Muscle of arm (tissue), 14 donors: ENCODE measurements around the gene HAX1. TPM values are rescaled to one million over a fixed set of nuclear protein-coding genes. Genes with fewer than 3 reads are reported as not detected.
"Not testable (repeated sequence)": the region's sequence is repeated elsewhere in the genome, so short reads cannot be mapped to it uniquely, and the experiment has no call there.

Source experiments
- DNase-seq: peaks from one replicate; pipeline ENCODE4 v3.0.0-alpha.2; 2013
- long read RNA-seq, 11 donors: transcript quantifications; one replicate each; lab custom pipeline, GENCODE V29; 2026
- polyA plus RNA-seq, 12 donors: library from polyadenylated mRNA; unstranded; fragments of 120-200 nt; gene quantifications; one replicate each; pipeline ENCODE4 v1.2.1, GENCODE V29; 2013; ENCODE audit not compliant: insufficient read length in 12 of 12

Gene HAX1
- 10 to 100 TPM in 11 of 12 donors, not detected in 1; 59.0 to 79.9 (median 68.9) TPM for polyA plus RNA-seq
- long read RNA-seq, donor 1, transcript HAX1-201 (7 exons, 1,227 nt) = major isoform, 32 of 53 reads
- long read RNA-seq, donor 1, partial matches to known transcripts = 18 of 53 reads
- long read RNA-seq, donor 1, other reads (novel, unspliced or antisense) = 0 of 53 reads
- long read RNA-seq, donor 2, transcript HAX1-201 (7 exons, 1,227 nt) = major isoform, 43 of 49 reads
- long read RNA-seq, donor 2, partial matches to known transcripts = 5 of 49 reads
- long read RNA-seq, donor 2, other reads (novel, unspliced or antisense) = 0 of 49 reads
- long read RNA-seq, donor 3, transcript HAX1-201 (7 exons, 1,227 nt) = major isoform, 14 of 14 reads
- long read RNA-seq, donor 3, partial matches to known transcripts = 0 of 14 reads
- long read RNA-seq, donor 3, other reads (novel, unspliced or antisense) = 0 of 14 reads
- long read RNA-seq, donor 4, transcript HAX1-201 (7 exons, 1,227 nt) = major isoform, 7 of 8 reads
- long read RNA-seq, donor 4, partial matches to known transcripts = 0 of 8 reads
- long read RNA-seq, donor 4, other reads (novel, unspliced or antisense) = 0 of 8 reads
- long read RNA-seq, donor 5, transcript HAX1-201 (7 exons, 1,227 nt) = major isoform, 41 of 42 reads
- long read RNA-seq, donor 5, partial matches to known transcripts = 0 of 42 reads
- long read RNA-seq, donor 5, other reads (novel, unspliced or antisense) = 0 of 42 reads
- long read RNA-seq, donor 6, transcript HAX1-201 (7 exons, 1,227 nt) = major isoform, 18 of 19 reads
- long read RNA-seq, donor 6, partial matches to known transcripts = 0 of 19 reads
- long read RNA-seq, donor 6, other reads (novel, unspliced or antisense) = 0 of 19 reads
- long read RNA-seq, donor 7, transcript HAX1-201 (7 exons, 1,227 nt) = major isoform, 16 of 18 reads
- long read RNA-seq, donor 7, partial matches to known transcripts = 0 of 18 reads
- long read RNA-seq, donor 7, other reads (novel, unspliced or antisense) = 0 of 18 reads
- long read RNA-seq, donor 8, transcript HAX1-201 (7 exons, 1,227 nt) = major isoform, 51 of 54 reads
- long read RNA-seq, donor 8, partial matches to known transcripts = 0 of 54 reads
- long read RNA-seq, donor 8, other reads (novel, unspliced or antisense) = 0 of 54 reads
- long read RNA-seq, donor 9, transcript HAX1-201 (7 exons, 1,227 nt) = major isoform, 16 of 25 reads
- long read RNA-seq, donor 9, partial matches to known transcripts = 6 of 25 reads
- long read RNA-seq, donor 9, other reads (novel, unspliced or antisense) = 0 of 25 reads
- long read RNA-seq, donor 10, transcript HAX1-201 (7 exons, 1,227 nt) = major isoform, 26 of 28 reads
- long read RNA-seq, donor 10, partial matches to known transcripts = 0 of 28 reads
- long read RNA-seq, donor 10, other reads (novel, unspliced or antisense) = 0 of 28 reads
- long read RNA-seq, donor 11, transcript HAX1-201 (7 exons, 1,227 nt) = major isoform, 21 of 22 reads
- long read RNA-seq, donor 11, partial matches to known transcripts = 0 of 22 reads
- long read RNA-seq, donor 11, other reads (novel, unspliced or antisense) = 0 of 22 reads

GRCh38 chr1:154272217-154272998 is at the start of gene HAX1:
HAX1 (plus strand) TSS chr1:154272629; CDS start chr1:154272724, 95 bp downstream.
- DNase-seq = peak; percentile 95

- no peak for DNase-seq
Measured at GRCh38 chr1:154222918-154223317, 49.5 kb upstream of the HAX1 start.

- DNase-seq = no peak
Measured at GRCh38 chr1:154223621-154224020, 48.8 kb upstream of the HAX1 start.

GRCh38 chr1:154225370-154225769 is 47.1 kb upstream of the HAX1 start:
- DNase-seq = no peak

GRCh38 chr1:154231112-154231511 is 41.3 kb upstream of the HAX1 start:
- DNase-seq = not testable (repeated sequence)

GRCh38 chr1:154233127-154233526 is 39.3 kb upstream of the HAX1 start:
- not testable (repeated sequence) for DNase-seq

- DNase-seq = no peak
Measured at GRCh38 chr1:154236855-154237254, 35.6 kb upstream of the HAX1 start.

- no peak for DNase-seq
Measured at GRCh38 chr1:154237435-154237834, 35.0 kb upstream of the HAX1 start.

- no peak for DNase-seq
Measured at GRCh38 chr1:154237880-154238506, 34.4 kb upstream of the HAX1 start.

GRCh38 chr1:154239491-154239890 is 32.9 kb upstream of the HAX1 start:
- no peak for DNase-seq

- no peak for DNase-seq
Measured at GRCh38 chr1:154240294-154240833, 32.1 kb upstream of the HAX1 start.

- DNase-seq = no peak
Measured at GRCh38 chr1:154241703-154242351, 30.6 kb upstream of the HAX1 start.

- no peak for DNase-seq
Measured at GRCh38 chr1:154253671-154254070, 18.8 kb upstream of the HAX1 start.

- DNase-seq = peak; percentile 20
Measured at GRCh38 chr1:154256686-154257085, 15.7 kb upstream of the HAX1 start.

GRCh38 chr1:154258784-154259183 is 13.6 kb upstream of the HAX1 start:
- no peak for DNase-seq

GRCh38 chr1:154260127-154260526 is 12.3 kb upstream of the HAX1 start:
- no peak for DNase-seq

GRCh38 chr1:154263465-154264332 is 8.7 kb upstream of the HAX1 start:
- no peak for DNase-seq

- no peak for DNase-seq
Measured at GRCh38 chr1:154264454-154264853, 8.0 kb upstream of the HAX1 start.
